SKM-1 (cell line): Measurements from ENCODE around the gene NPC1L1.
A peak's percentile ranks its signal among the peaks of the same experiment; 100 is the strongest.
"Not testable (repeated sequence)": the region's sequence is repeated elsewhere in the genome, so short reads cannot be mapped to it uniquely, and the experiment has no call there.

ENCODE experiments used
- DNase-seq: peaks from one replicate; lab custom pipeline; 2025; ENCODE audit not compliant: unreplicated experiment; lab: John Stamatoyannopoulos, UW

The NPC1L1 gene

GRCh38 chr7:44506592-44507288 is 34.4 kb downstream of the NPC1L1 start:
- not testable (repeated sequence) for DNase-seq

GRCh38 chr7:44505595-44505994 is 35.5 kb downstream of the NPC1L1 start:
- DNase-seq, result no peak

- no peak for DNase-seq
These were observed 42.7 kb downstream of the NPC1L1 start for GRCh38 chr7:44498230-44498954.

- DNase-seq, result no peak
These were observed 43.7 kb downstream of the NPC1L1 start for GRCh38 chr7:44497155-44498027.

GRCh38 chr7:44496385-44496784 is 44.7 kb downstream of the NPC1L1 start:
- no peak for DNase-seq

GRCh38 chr7:44494960-44495359 is 46.2 kb downstream of the NPC1L1 start:
- DNase-seq, result no peak

GRCh38 chr7:44491229-44491628 is 49.9 kb downstream of the NPC1L1 start:
- DNase-seq, result no peak

- DNase-seq, result peak; percentile 68
These were observed 50.6 kb downstream of the NPC1L1 start, which contains the start of gene NUDCD3 for GRCh38 chr7:44490351-44491200. Gene NUDCD3 (minus strand): TSS chr7:44490658. CDS start chr7:44490600, 58 bp downstream.

GRCh38 chr7:44489955-44490350 is 51.2 kb downstream of the NPC1L1 start:
- peak; percentile 20 for DNase-seq

- no peak for DNase-seq
These were observed 52.2 kb downstream of the NPC1L1 start for GRCh38 chr7:44488955-44489354.

GRCh38 chr7:44486693-44487092 is 54.4 kb downstream of the NPC1L1 start:
- no peak for DNase-seq

- no peak for DNase-seq
These were observed 55.1 kb downstream of the NPC1L1 start for GRCh38 chr7:44486001-44486400.

GRCh38 chr7:44484482-44485313 is 56.4 kb downstream of the NPC1L1 start:
- no peak for DNase-seq

GRCh38 chr7:44482502-44483485 is 58.3 kb downstream of the NPC1L1 start:
- DNase-seq, result no peak

- no peak for DNase-seq
These were observed 63.2 kb downstream of the NPC1L1 start for GRCh38 chr7:44477938-44478337.

GRCh38 chr7:44477063-44477830 is 63.9 kb downstream of the NPC1L1 start:
- peak; percentile 57 for DNase-seq

GRCh38 chr7:44476313-44476712 is 64.8 kb downstream of the NPC1L1 start:
- no peak for DNase-seq

GRCh38 chr7:44473295-44473694 is 67.8 kb downstream of the NPC1L1 start:
- no peak for DNase-seq
